Upper lobe of left lung (tissue), 4 donors: ENCODE results near the gene TRPC3.

ENCODE experiments used
- EP300 ChIP-seq, 4 donors: sonication (generic); formaldehyde crosslinking; IDR thresholded peaks; one replicate each; pipeline ENCODE4 v1.5.1; 2017; ENCODE audit warnings: antibody characterized with exemption in 4 of 4, control low read depth in 2 of 4
- POLR2A ChIP-seq, 4 donors: fragments of 450-650 bp; IDR thresholded peaks; one replicate each; pipeline ENCODE4 v1.5.1; 2016 to 2017; ENCODE audit warnings: antibody characterized with exemption in 4 of 4, mild to moderate bottlenecking in 2 of 4
- POLR2AphosphoS5 ChIP-seq, 2 donors: sonication (generic); formaldehyde crosslinking; IDR thresholded peaks; one replicate each; pipeline ENCODE4 v1.5.1; 2017; ENCODE audit warnings: antibody characterized with exemption in 2 of 2

DNA sequence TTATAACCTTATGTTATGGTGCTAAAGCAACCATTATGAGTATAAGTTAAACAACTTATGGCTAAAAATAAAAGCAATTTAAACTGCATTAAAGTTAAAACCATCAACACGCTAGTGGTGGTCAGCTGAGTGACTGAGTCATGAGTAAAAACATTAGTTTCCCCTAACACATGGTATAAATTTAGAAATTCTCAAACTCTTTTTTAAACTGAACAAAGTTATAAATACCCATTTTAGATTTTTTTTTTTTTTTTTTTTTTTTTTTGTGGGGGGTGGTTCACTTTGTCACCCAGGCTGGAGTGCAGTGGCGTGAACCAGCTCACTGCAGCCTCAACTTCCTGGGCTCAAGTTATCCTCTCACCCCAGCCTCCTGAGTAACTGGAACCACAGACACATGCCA, 76.2 kb downstream of the TRPC3 start:
- TF ChIP-seq POLR2A (IDR thresholded peaks at IDR 0.05) (no peak), POLR2AphosphoS5 (IDR thresholded peaks at IDR 0.05) (no peak), EP300 (IDR thresholded peaks at IDR 0.05) (no peak)
